Pancreas (tissue), 10 donors: Measurements from ENCODE around the gene TOR4A. TPM values are rescaled to one million over a fixed set of nuclear protein-coding genes. Genes with fewer than 3 reads are reported as not detected.
A peak's percentile ranks its signal among the peaks of the same experiment; 100 is the strongest.
"Not testable (repeated sequence)": the region's sequence is repeated elsewhere in the genome, so short reads cannot be mapped to it uniquely, and the experiment has no call there.

Experiments
- ATAC-seq, 4 donors: fragments of 200-7000 bp; cut with Tn5 transposase; one replicate each; pipeline versions ENCODE4 v1.8.0 to v1.9.1; 2020; ENCODE audit warnings: mild to moderate bottlenecking in 4 of 4, moderate library complexity in 4 of 4
- DNase-seq, 6 donors: peaks; one replicate each; pipeline ENCODE4 v3.0.0-alpha.2; 2020
- FAIRE-seq: peaks from 2 replicates; lab custom pipeline; 2012; peaks lifted over from hg19 to GRCh38; lab: Jason Lieb, UNC
- H3K27ac ChIP-seq, 4 donors: fragments of 200-600 bp; sonication (generic); 1 replicate in 3 of 4; 2 replicates in 1 of 4; pipeline versions ENCODE4 v1.5.0 to v1.8.0; 2020
- H3K27me3 ChIP-seq, 4 donors: fragments of 200-600 bp; one replicate each; pipeline ENCODE4 v1.8.0; 2021
- H3K36me3 ChIP-seq, 3 donors: fragments of 200-600 bp; sonication (generic) in 1 of 3; one replicate each; pipeline versions ENCODE4 v1.5.0 to v1.8.0; 2020 to 2021
- H3K4me1 ChIP-seq, 3 donors: fragments of 200-600 bp; one replicate each; pipeline ENCODE4 v1.8.0; 2021
- H3K4me3 ChIP-seq, 4 donors: fragments of 200-600 bp; sonication (generic) in 2 of 4; one replicate each; pipeline versions ENCODE4 v1.5.0 to v1.8.0; 2020 to 2021
- H3K9me3 ChIP-seq, 4 donors: fragments of 200-600 bp; one replicate each; pipeline ENCODE4 v1.8.0; 2021
- WGBS, 2 donors: extraction: QIAGEN DNeasy Blood & Tissue Kit; methylation state at CpG; one replicate each; pipeline ENCODE4 v1.1.7; 2013; 5-methylcytosine and 5-hydroxymethylcytosine counted together
- intact Hi-C, 3 donors: fragments of 100-400 bp; cut with DNase I; formaldehyde crosslinking; loops; one replicate each; pipeline versions ENCODE4 v1.11.1 to v1.14.2; 2022
- polyA plus RNA-seq, 2 donors: library from polyadenylated mRNA; stranded (reverse); fragments of 200-250 nt; gene quantifications; one replicate each; pipeline ENCODE4 v1.2.3, GENCODE V29; 2013
- total RNA-seq, 6 donors: library from RNA; stranded (reverse); fragmentation: NEBNext Ultra II Directional in 4 of 6; extraction: Animal tissue kit (Norgen Biotek cat#: 25700) in 4 of 6; gene quantifications; one replicate each; pipeline versions ENCODE4 v1.2.1 to v1.2.4, GENCODE V29; 2021 to 2023
- TF ChIP-seq, protein P1 (sequence below), 4 donors: fragments of 200-600 bp; sonication (generic) in 3 of 4; IDR thresholded peaks; one replicate each; pipeline versions ENCODE4 v1.5.0 to v1.8.0; 2021; ENCODE audit warnings: antibody characterized with exemption in 4 of 4
- donor health status: healthy with polysubstance abuse.
- donor health status: DM: no; HTN: no; CAD: no; lungs with moderate emphysema.
- donor health status: DM: no; HTN: no; CAD: no.
- donor health status: control.
- donor health status: control.
- donor health status: Bipolar disorder and iron deficiency.
- donor health status: DM: yes; HTN: yes; CAD: no.
- donor health status: DM: no; HTN: no; CAD: no.
- donor health status: DM: no; HTN: no; CAD: no.
- donor health status: DM: yes; HTN: yes; CAD: no.

The TOR4A gene
- total and polyA plus RNA-seq, 8 donors, result 1.4 to 6.8 (median 4.2) TPM

- H3K27ac ChIP-seq, result no peak overlapping the region
- H3K9me3 ChIP-seq, result no peaks in the 10 kb centered on the region
- H3K36me3 ChIP-seq, result no peaks in the 10 kb centered on the region
- no peak for ATAC-seq
- TF ChIP-seq, protein P1, sequence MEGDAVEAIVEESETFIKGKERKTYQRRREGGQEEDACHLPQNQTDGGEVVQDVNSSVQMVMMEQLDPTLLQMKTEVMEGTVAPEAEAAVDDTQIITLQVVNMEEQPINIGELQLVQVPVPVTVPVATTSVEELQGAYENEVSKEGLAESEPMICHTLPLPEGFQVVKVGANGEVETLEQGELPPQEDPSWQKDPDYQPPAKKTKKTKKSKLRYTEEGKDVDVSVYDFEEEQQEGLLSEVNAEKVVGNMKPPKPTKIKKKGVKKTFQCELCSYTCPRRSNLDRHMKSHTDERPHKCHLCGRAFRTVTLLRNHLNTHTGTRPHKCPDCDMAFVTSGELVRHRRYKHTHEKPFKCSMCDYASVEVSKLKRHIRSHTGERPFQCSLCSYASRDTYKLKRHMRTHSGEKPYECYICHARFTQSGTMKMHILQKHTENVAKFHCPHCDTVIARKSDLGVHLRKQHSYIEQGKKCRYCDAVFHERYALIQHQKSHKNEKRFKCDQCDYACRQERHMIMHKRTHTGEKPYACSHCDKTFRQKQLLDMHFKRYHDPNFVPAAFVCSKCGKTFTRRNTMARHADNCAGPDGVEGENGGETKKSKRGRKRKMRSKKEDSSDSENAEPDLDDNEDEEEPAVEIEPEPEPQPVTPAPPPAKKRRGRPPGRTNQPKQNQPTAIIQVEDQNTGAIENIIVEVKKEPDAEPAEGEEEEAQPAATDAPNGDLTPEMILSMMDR (IDR thresholded peaks at IDR 0.05), result no peak
- H3K4me3 ChIP-seq, result peak overlapping the region in 2 of 4 donors; percentile 83 to 98
- intact Hi-C loops, result no loop called here
- 64 to 76% methylated on average over 15 of the region's 15 CpGs for WGBS, 2 donors
- DNase-seq, result no peak
- FAIRE-seq, result no peak
- H3K27me3 ChIP-seq, result no peaks in the 10 kb centered on the region
- peaks cover 3 to 17% (median 10%) of the 10 kb centered on the region in 3 donors for H3K4me1 ChIP-seq
Measured at GRCh38 chr9:137256362-137256761, 21.2 kb upstream of the TOR4A start.

DNA sequence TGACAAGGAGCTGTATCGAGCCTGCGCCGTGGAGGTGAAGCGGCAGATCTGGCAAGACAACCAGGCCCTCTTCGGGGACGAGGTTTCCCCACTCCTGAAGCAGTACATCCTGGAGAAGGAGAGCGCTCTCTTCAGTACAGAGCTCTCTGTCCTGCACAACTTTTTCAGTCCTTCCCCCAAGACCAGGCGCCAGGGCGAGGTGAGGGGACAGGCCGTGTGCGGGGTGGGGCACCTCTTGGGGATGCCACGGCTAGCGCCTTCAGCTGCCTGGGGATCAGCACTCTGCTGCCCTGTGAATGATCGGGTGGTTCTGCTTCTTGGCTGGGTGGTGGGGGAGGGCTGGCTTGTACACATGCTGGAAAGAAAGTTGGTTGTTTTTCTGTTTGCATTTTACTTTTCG lies 20.7 kb upstream of the TOR4A start:
- TF ChIP-seq, protein P1 (IDR thresholded peaks at IDR 0.05), result no peak
- FAIRE-seq, result no peak
- H3K27ac ChIP-seq, result no peak overlapping the region
- H3K4me3 ChIP-seq, result no peak overlapping the region
- WGBS, 2 donors, result 88 to 90% methylated on average over 15 of the region's 15 CpGs
- no peak for DNase-seq
- no peaks in the 10 kb centered on the region for H3K36me3 ChIP-seq
- intact Hi-C loops, result no loop called here
- H3K9me3 ChIP-seq, result no peaks in the 10 kb centered on the region
- no peak for ATAC-seq
- peaks cover 3 to 17% (median 10%) of the 10 kb centered on the region in 3 donors for H3K4me1 ChIP-seq
- no peaks in the 10 kb centered on the region for H3K27me3 ChIP-seq

DNA sequence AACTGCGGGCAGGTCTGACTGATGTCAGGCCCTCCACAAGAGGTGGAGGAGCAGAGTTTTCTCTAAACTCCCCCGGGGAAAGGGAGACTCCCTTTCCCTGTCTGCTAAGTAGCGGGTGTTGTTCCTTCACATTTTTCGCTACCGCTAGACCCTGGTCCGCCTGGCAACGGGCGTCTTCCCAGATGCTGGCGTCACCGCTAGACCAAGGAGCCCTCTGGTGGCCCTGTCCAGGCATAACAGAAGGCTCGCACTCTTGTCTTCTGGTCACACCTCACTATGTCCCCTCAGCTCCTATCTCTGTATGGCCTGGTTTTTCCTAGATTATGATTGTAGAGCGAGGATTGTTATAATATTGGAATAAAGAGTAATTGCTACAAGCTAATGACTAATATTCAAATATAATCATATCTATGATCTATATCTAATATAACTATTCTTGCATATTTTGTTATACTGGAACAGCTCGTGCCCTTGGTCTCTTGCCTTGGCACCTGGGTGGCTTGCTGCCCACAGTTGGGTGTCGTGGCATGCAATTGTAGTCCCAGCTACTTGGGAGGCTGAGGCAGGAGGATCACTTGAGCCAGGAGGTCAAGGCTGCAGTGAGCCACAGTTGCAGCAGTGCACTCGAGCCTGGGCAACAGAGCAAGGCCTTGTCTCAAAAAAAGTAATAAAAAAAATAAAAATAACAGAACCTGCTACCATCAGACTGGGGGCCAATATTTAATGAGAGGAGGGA lies 15.2 kb upstream of the TOR4A start:
- peak in 3 of 6 donors; percentile 35 to 61 (median 54) for DNase-seq
- TF ChIP-seq, protein P1 (IDR thresholded peaks at IDR 0.05), result peak; percentile 25 to 45 (median 36)
- FAIRE-seq, H3K4me3 ChIP-seq, H3K27me3 ChIP-seq, H3K27ac ChIP-seq, intact Hi-C loops, H3K4me1 ChIP-seq, H3K9me3 ChIP-seq, H3K36me3 ChIP-seq: not testable (repeated sequence)
- 26 to 31% methylated on average over 14 to 15 of the region's 15 CpGs for WGBS, 2 donors
- peak; percentile 33 to 47 (median 46) for ATAC-seq

DNA sequence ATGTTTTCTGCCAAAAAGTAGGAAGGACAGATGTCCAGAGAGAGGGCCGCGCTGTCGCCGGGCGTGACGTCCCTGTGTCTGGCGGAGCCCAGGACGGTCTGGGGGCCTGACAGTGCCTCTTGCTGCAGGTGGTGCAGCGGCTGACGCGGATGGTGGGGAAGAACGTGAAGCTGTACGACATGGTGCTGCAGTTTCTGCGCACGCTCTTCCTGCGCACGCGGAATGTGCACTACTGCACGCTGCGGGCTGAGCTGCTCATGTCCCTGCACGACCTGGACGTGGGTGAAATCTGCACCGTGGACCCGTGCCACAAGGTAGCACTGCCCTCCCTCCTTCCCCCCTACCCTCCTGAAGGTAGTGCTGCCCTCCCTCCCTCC lies 14.6 kb upstream of the TOR4A start:
- H3K4me1 ChIP-seq, result no peaks in the 10 kb centered on the region
- TF ChIP-seq, protein P1 (IDR thresholded peaks at IDR 0.05), result no peak
- DNase-seq (peak in 2 of 6 donors; percentile 48 to 51), ATAC-seq (peak in 3 of 4 donors; percentile 8 to 15 (median 9)), FAIRE-seq (no peak)
- H3K9me3 ChIP-seq, result no peaks in the 10 kb centered on the region
- no peak overlapping the region for H3K27ac ChIP-seq
- peaks cover 0 to 5% (median 0%) of the 10 kb centered on the region in 3 donors for H3K36me3 ChIP-seq
- H3K27me3 ChIP-seq, result no peaks in the 10 kb centered on the region
- intact Hi-C loops, result no loop called here
- H3K4me3 ChIP-seq, result no peak overlapping the region
- 85 to 89% methylated on average over 24 of the region's 24 CpGs for WGBS, 2 donors

- no peak for ATAC-seq
- Histone ChIP-seq H3K4me3 (no peak overlapping the region), H3K27ac (no peak overlapping the region), H3K36me3 (peaks cover 0 to 5% (median 0%) of the 10 kb centered on the region in 3 donors), H3K4me1 (peaks cover 2 to 3% (median 2%) of the 10 kb centered on the region in 3 donors), H3K9me3 (no peaks in the 10 kb centered on the region), H3K27me3 (no peaks in the 10 kb centered on the region)
- 79 to 84% methylated on average over 10 of the region's 10 CpGs for WGBS, 2 donors
- no peak for FAIRE-seq
- peak in 1 of 6 donors; percentile 42 for DNase-seq
- intact Hi-C loops, result no loop called here
- TF ChIP-seq, protein P1 (IDR thresholded peaks at IDR 0.05), result no peak
Measured at GRCh38 chr9:137263506-137263905, 14.0 kb upstream of the TOR4A start.
